ENCODE measurements around the gene EIF5.

The EIF5 gene

DNA sequence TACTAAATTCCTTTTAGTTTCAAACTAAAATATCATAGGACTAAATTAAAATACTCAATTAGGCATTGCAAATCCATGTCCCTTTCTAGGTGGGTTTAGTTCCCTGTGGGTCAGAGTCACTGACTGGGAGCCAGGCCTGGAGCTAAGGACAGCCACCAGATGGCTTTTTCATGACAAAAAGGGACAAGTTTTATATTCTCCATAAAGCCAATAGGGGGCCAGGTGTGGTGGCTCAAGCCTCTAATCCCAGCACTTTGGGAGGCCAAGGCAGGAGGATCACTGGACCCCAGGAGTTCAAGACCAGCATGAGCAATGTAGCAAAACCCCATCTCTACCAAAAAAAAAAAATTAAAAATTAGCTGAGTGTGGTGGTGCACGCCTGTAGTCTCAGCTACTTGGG is 35.4 kb upstream of the EIF5 start:
- TF ChIP-seq, protein P1, sequence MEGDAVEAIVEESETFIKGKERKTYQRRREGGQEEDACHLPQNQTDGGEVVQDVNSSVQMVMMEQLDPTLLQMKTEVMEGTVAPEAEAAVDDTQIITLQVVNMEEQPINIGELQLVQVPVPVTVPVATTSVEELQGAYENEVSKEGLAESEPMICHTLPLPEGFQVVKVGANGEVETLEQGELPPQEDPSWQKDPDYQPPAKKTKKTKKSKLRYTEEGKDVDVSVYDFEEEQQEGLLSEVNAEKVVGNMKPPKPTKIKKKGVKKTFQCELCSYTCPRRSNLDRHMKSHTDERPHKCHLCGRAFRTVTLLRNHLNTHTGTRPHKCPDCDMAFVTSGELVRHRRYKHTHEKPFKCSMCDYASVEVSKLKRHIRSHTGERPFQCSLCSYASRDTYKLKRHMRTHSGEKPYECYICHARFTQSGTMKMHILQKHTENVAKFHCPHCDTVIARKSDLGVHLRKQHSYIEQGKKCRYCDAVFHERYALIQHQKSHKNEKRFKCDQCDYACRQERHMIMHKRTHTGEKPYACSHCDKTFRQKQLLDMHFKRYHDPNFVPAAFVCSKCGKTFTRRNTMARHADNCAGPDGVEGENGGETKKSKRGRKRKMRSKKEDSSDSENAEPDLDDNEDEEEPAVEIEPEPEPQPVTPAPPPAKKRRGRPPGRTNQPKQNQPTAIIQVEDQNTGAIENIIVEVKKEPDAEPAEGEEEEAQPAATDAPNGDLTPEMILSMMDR (IDR thresholded peaks at IDR 0.05; ENCODE audit: insufficient read depth, low read depth, low read length, missing control alignments): no peak
- no peak for DNase-seq (ENCODE audit: low read depth)
- H3K4me3 ChIP-seq (ENCODE audit: low read length): no peak overlapping the region

DNA sequence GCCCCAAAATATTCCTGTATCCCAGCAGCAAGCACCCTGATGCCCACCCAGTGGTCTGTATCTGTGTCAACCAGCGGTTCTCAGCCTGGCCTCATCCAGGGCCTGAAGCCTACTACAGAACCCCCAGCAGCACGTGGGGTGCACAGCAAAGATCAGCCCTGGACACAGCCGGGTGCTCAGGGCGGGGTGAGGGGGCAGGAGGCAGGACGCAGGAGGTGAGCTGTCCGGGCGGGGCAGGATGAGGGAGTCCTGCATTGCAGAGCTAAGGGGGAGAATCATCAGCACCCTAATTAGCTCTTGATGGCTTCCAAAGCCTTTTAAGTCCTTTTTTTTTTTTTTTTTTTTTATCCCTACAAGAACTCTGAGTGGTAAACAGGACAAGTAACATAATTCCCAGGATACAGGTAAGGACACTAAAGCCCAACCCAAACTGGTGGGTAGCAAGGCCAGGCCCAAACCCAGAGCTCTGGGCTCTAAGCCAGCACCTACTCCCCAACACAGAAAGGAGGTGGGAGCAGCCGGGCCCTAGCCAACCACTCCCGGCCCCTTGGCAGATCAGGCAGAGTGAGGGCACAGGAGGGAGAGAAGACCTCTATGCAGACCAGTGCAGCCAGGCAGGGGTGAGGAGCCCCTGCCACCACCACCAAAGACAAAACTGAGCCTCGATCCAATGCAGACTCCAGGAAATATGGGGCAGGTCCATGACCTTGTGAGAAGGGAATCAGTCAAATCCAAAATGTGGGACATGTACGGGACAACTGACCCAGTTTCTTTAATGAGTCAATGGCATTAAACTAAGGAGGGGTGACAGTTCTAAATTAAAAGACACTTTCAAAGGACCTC is 32.3 kb upstream of the EIF5 start:
- DNase-seq (ENCODE audit: low read depth): peak; percentile 31
- no peak overlapping the region for H3K4me3 ChIP-seq (ENCODE audit: low read length)
- TF ChIP-seq, protein P1 (IDR thresholded peaks at IDR 0.05; ENCODE audit: insufficient read depth, low read depth, low read length, missing control alignments): no peak

DNA sequence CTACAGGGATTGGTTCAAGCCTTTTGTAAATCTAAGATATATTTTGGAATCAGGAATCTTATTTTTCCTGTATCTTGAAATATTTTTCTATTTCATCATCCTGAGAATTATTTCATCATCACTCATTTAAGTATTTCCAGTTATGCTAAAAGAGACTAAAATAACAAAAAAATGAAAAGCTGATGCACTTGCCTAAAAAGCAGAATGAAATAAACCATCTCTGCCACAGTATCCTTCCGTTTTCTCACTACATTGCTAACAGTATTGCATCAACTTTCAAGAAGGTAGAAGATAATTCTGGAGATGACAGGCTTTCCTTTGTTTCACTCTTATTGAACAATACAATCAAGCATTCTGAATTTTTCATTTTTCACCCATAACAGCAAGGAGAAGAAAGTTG is 31.1 kb upstream of the EIF5 start:
- TF ChIP-seq, protein P1 (IDR thresholded peaks at IDR 0.05; ENCODE audit: insufficient read depth, low read depth, low read length, missing control alignments): no peak
- DNase-seq (ENCODE audit: low read depth): no peak
- H3K4me3 ChIP-seq (ENCODE audit: low read length): no peak overlapping the region

DNA sequence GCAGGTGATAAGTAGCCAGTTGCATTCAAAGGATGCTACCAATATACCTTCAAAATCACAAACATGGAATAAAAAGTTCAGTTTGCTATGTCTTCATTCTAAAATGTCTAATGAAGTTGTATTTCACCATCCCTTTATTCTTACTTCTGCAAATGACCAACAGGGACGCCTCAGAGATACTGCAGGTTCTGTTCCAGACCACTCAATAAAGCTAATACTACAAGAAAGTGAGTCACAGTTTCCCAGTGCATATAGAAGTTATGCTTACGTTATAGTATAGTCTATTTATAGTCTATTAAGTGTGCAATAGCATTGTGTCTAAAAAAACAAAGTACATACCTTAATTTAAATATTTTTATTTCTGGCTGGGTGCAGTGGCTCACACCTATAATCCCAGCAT is 29.3 kb upstream of the EIF5 start:
- TF ChIP-seq, protein P1 (IDR thresholded peaks at IDR 0.05; ENCODE audit: insufficient read depth, low read depth, low read length, missing control alignments): no peak
- no peak overlapping the region for H3K4me3 ChIP-seq (ENCODE audit: low read length)
- DNase-seq (ENCODE audit: low read depth): peak; percentile 27

DNA sequence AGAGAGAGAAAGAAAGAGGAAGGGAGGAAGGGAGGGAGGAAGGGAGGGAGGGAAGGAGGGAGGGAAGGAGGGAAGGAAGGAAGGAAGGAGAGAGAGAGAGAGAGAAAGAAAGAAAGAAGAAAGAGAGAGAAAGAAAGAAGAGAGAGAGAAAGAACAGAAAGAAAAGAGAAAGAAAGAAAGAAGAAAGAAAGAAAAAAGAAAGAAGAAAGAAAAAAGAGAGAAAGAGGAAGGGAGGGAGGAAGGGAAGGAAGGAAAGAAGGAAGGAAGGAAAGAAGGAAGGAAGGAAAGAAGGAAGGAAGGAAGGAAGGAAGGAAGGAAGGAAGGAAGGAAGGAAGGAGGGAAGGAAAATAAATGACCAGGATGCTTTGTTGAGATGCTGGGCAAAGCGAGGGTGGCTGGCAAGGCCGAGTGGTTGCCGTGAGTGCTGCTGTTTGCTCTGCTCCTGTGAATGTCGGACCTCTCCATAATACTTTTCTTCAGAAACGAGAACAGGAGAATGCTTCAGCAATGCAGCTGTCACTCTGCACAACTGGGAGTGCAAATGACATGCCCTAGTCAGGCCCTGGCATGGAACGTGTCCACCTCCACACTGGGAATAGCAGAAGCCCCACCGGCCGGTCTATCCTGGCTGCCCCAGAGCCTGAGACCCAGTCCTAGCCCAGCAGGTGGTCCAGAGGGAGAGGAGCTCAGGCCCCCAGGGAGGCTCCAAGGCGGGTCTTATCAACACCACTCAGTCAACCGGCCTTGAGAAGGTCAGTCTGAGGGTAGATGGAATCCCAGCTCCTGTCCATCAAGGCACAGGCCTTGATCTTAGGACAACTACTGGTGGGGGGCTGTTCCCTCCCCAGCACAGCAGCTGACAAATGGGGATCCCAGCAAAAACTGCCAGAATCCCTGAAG is 25.1 kb upstream of the EIF5 start:
- TF ChIP-seq, protein P1 (IDR thresholded peaks at IDR 0.05; ENCODE audit: insufficient read depth, low read depth, low read length, missing control alignments): no peak
- DNase-seq (ENCODE audit: low read depth): no peak
- H3K4me3 ChIP-seq (ENCODE audit: low read length): no peak overlapping the region

DNA sequence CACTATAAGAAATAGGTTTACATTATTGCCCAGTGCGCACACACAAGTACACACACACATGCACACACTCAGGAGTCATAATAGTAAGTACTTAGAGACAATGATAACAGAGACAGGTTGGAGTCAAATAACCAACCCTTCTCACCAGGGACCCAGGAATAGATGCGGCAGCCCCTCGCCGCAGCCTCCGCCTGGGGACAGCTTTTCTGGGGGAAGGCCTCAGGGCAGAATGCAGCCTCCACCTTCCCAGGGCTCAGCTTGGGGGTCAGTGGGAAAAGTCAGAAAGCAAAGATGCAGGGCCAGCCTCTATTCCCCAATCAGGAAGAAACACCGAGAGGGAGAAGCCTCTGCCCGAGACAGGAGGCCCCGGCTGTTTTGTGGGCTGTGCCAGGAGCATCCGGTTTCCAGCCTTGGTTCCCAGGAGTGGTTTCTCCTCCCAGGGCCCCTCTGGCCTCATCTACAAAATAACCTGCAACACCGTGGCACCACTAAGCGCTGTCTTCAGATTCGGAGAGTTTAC is 23.4 kb upstream of the EIF5 start:
- TF ChIP-seq, protein P1 (IDR thresholded peaks at IDR 0.05; ENCODE audit: insufficient read depth, low read depth, low read length, missing control alignments): no peak
- no peak for DNase-seq (ENCODE audit: low read depth)
- H3K4me3 ChIP-seq (ENCODE audit: low read length): no peak overlapping the region

All from epithelial cell of esophagus (primary cell).